HG03378 (cell line): ENCODE data around the gene ZNF837.
"Not testable (repeated sequence)": the region's sequence is repeated elsewhere in the genome, so short reads cannot be mapped to it uniquely, and the experiment has no call there.

Experiments
- ATAC-seq: cut with Tn5 transposase; IDR thresholded peaks from one replicate; pipeline ENCODE4 v1.9.1; 2021; ENCODE audit warnings: mild to moderate bottlenecking, moderate library complexity; ENCODE audit not compliant: unreplicated experiment

ZNF837 gene

GRCh38 chr19:58351990-58352755, 28.7 kb downstream of the ZNF837 start:
- ATAC-seq, result no peak

GRCh38 chr19:58351558-58351878, 29.3 kb downstream of the ZNF837 start:
- ATAC-seq, result no peak

- no peak for ATAC-seq
These were observed 29.8 kb downstream of the ZNF837 start for GRCh38 chr19:58350871-58351557.

- no peak for ATAC-seq
These were observed 30.6 kb downstream of the ZNF837 start for GRCh38 chr19:58350001-58350861.

GRCh38 chr19:58349590-58349989, 31.2 kb downstream of the ZNF837 start:
- ATAC-seq, result no peak

GRCh38 chr19:58348080-58348479, 32.8 kb downstream of the ZNF837 start:
- ATAC-seq, result not testable (repeated sequence)

- ATAC-seq, result peak; percentile 60
These were observed 33.6 kb downstream of the ZNF837 start for GRCh38 chr19:58346961-58347929.

- ATAC-seq, result no peak
These were observed 35.3 kb downstream of the ZNF837 start for GRCh38 chr19:58345558-58345957.

GRCh38 chr19:58338825-58339558, 41.8 kb downstream of the ZNF837 start:
- ATAC-seq, result no peak

GRCh38 chr19:58338336-58338735, 42.5 kb downstream of the ZNF837 start:
- ATAC-seq, result no peak

GRCh38 chr19:58336820-58337219, 44.0 kb downstream of the ZNF837 start:
- ATAC-seq, result no peak

GRCh38 chr19:58336216-58336615, 44.6 kb downstream of the ZNF837 start:
- no peak for ATAC-seq

GRCh38 chr19:58335630-58336029, 45.2 kb downstream of the ZNF837 start:
- no peak for ATAC-seq

- no peak for ATAC-seq
These were observed 46.1 kb downstream of the ZNF837 start for GRCh38 chr19:58334691-58335249.

- ATAC-seq, result no peak
These were observed 48.1 kb downstream of the ZNF837 start for GRCh38 chr19:58332697-58333096.

- no peak for ATAC-seq
These were observed 50.4 kb downstream of the ZNF837 start for GRCh38 chr19:58330458-58330857.

GRCh38 chr19:58328999-58329398, 51.8 kb downstream of the ZNF837 start:
- no peak for ATAC-seq

GRCh38 chr19:58326914-58327726, 53.7 kb downstream of the ZNF837 start, which contains the start of gene ZSCAN22:
ZSCAN22 (plus strand) TSS chr19:58326994; CDS start chr19:58334803, 7,809 bp downstream.
- peak; percentile 67 for ATAC-seq
